Astrocyte (in vitro differentiated cells and primary cell): ENCODE measurements around the gene DIP2C. TPM values are rescaled to one million over a fixed set of nuclear protein-coding genes. Genes with fewer than 3 reads are reported as not detected.

ENCODE experiments used
- DNase-seq: peaks from one replicate; pipeline ENCODE4 v3.0.0-alpha.2; 2010; ENCODE audit warnings: low read depth
- FAIRE-seq: peaks from 2 replicates; lab custom pipeline; 2011; peaks lifted over from hg19 to GRCh38; lab: Jason Lieb, UNC
- H2AFZ ChIP-seq: 2 replicates; pipeline ENCODE4 v1.6.0; 2012; ENCODE audit warnings: low read depth, low read length, inconsistent platforms
- H3K27ac ChIP-seq: 2 replicates; pipeline ENCODE4 v1.5.1; 2011; ENCODE audit warnings: low read depth, low read length, inconsistent platforms
- H3K27me3 ChIP-seq: 2 replicates; pipeline ENCODE4 v1.6.0; 2011; ENCODE audit warnings: low read length, inconsistent platforms; ENCODE audit not compliant: insufficient read depth
- H3K36me3 ChIP-seq: 2 replicates; pipeline ENCODE4 v1.5.1; 2011; ENCODE audit warnings: low read length, inconsistent platforms; ENCODE audit not compliant: insufficient read depth
- H3K4me1 ChIP-seq: 2 replicates; pipeline ENCODE4 v1.5.1; 2011; ENCODE audit warnings: low read length, inconsistent platforms; ENCODE audit not compliant: insufficient read depth
- H3K4me2 ChIP-seq: 2 replicates; pipeline ENCODE4 v1.6.0; 2012; ENCODE audit warnings: low read length, inconsistent platforms
- H3K4me3 ChIP-seq: 2 replicates; pipeline ENCODE4 v1.5.1; 2011; ENCODE audit warnings: low read depth, mild to moderate bottlenecking, low read length, inconsistent platforms; ENCODE audit not compliant: insufficient read depth
- H3K79me2 ChIP-seq: 2 replicates; pipeline ENCODE4 v1.6.0; 2012; ENCODE audit warnings: mild to moderate bottlenecking, low read length, inconsistent platforms; ENCODE audit not compliant: insufficient read depth
- H3K9ac ChIP-seq: 2 replicates; pipeline ENCODE4 v1.6.0; 2012; ENCODE audit warnings: mild to moderate bottlenecking, low read length, inconsistent platforms
- H3K9me3 ChIP-seq: 2 replicates; pipeline ENCODE4 v1.5.1; 2012; ENCODE audit warnings: low read depth, mild to moderate bottlenecking, low read length, inconsistent platforms; ENCODE audit not compliant: insufficient read depth
- H4K20me1 ChIP-seq: 2 replicates; pipeline ENCODE4 v1.6.0; 2012; ENCODE audit warnings: low read length, inconsistent platforms; ENCODE audit not compliant: insufficient read depth
- H3K27ac Mint-ChIP-seq: one replicate; pipeline ENCODE4 v1.8.0; 2021; ENCODE audit warnings: mild to moderate bottlenecking, mixed read lengths; ENCODE audit not compliant: unreplicated experiment
- H3K27me3 Mint-ChIP-seq: one replicate; pipeline ENCODE4 v1.8.0; 2021; ENCODE audit warnings: low read depth, mixed read lengths; ENCODE audit not compliant: unreplicated experiment
- H3K36me3 Mint-ChIP-seq: one replicate; pipeline ENCODE4 v1.8.0; 2021; ENCODE audit warnings: low read depth, mixed read lengths; ENCODE audit not compliant: unreplicated experiment
- H3K4me1 Mint-ChIP-seq: one replicate; pipeline ENCODE4 v1.8.0; 2021; ENCODE audit warnings: low read depth, mixed read lengths; ENCODE audit not compliant: unreplicated experiment
- H3K4me3 Mint-ChIP-seq: one replicate; pipeline ENCODE4 v1.8.0; 2021; ENCODE audit warnings: mild to moderate bottlenecking, moderate library complexity, mixed read lengths; ENCODE audit not compliant: unreplicated experiment
- H3K9me3 Mint-ChIP-seq: one replicate; pipeline ENCODE4 v1.8.0; 2021; ENCODE audit warnings: mild to moderate bottlenecking, mixed read lengths; ENCODE audit not compliant: unreplicated experiment
- CTCF ChIP-seq: IDR thresholded peaks from 2 replicates; pipeline ENCODE4 v1.5.1; 2011; ENCODE audit warnings: low read depth, mild to moderate bottlenecking, inconsistent platforms, low read length, moderate library complexity; ENCODE audit not compliant: insufficient read depth
- EZH2 ChIP-seq: IDR thresholded peaks from 2 replicates; pipeline ENCODE4 v1.6.1; 2012; ENCODE audit warnings: mild to moderate bottlenecking, low read length, inconsistent platforms; ENCODE audit not compliant: insufficient read depth
- total RNA-seq: library from RNA; stranded (reverse); gene quantifications from 2 replicates; pipeline ENCODE4 v1.2.1, GENCODE V29; 2021

Gene DIP2C
- total RNA-seq, 1 donor from 2014 or later: 27.3 TPM

- Histone ChIP-seq H3K4me1 (peaks cover 6% of the 10 kb centered on the region), H3K9ac (no peak overlapping the region), H3K27ac (no peak overlapping the region), H3K9me3 (no peaks in the 10 kb centered on the region), H3K4me3 (no peak overlapping the region), H3K36me3 (no peaks in the 10 kb centered on the region), H4K20me1 (peaks cover 87% of the 10 kb centered on the region), H3K27me3 (no peaks in the 10 kb centered on the region), H2AFZ (no peak overlapping the region), H3K79me2 (peaks cover 85% of the 10 kb centered on the region), H3K4me2 (no peak overlapping the region)
- Mint-ChIP-seq H3K4me1 (peaks cover 38% of the 10 kb centered on the region), H3K27ac (peak overlapping the region; percentile 3), H3K27me3 (no peaks in the 10 kb centered on the region), H3K36me3 (no peaks in the 10 kb centered on the region), H3K9me3 (no peaks in the 10 kb centered on the region), H3K4me3 (no peak overlapping the region)
- TF ChIP-seq EZH2 (no peak), CTCF (no peak)
- FAIRE-seq: no peak
- no peak for DNase-seq
Observed at GRCh38 chr10:555281-555680, 134.2 kb downstream of the DIP2C start.

GRCh38 chr10:554182-554848 is 135.2 kb downstream of the DIP2C start:
- Histone ChIP-seq H3K4me3 (no peak overlapping the region), H3K79me2 (peaks cover 85% of the 10 kb centered on the region), H2AFZ (no peak overlapping the region), H4K20me1 (peaks cover 87% of the 10 kb centered on the region), H3K27ac (no peak overlapping the region), H3K4me1 (peaks cover 3% of the 10 kb centered on the region), H3K9me3 (no peaks in the 10 kb centered on the region), H3K9ac (no peak overlapping the region), H3K27me3 (no peaks in the 10 kb centered on the region), H3K36me3 (no peaks in the 10 kb centered on the region), H3K4me2 (no peak overlapping the region)
- no peaks in the 10 kb centered on the region for H3K36me3 Mint-ChIP-seq
- FAIRE-seq: peak; percentile 84
- H3K27me3 Mint-ChIP-seq: no peaks in the 10 kb centered on the region
- no peaks in the 10 kb centered on the region for H3K9me3 Mint-ChIP-seq
- peaks cover 38% of the 10 kb centered on the region for H3K4me1 Mint-ChIP-seq
- peak; percentile 23 for DNase-seq
- H3K27ac Mint-ChIP-seq: no peak overlapping the region
- H3K4me3 Mint-ChIP-seq: no peak overlapping the region
- TF ChIP-seq CTCF: no peak
- TF ChIP-seq EZH2: no peak

- peaks cover 3% of the 10 kb centered on the region for H3K36me3 Mint-ChIP-seq
- H3K27ac Mint-ChIP-seq: no peak overlapping the region
- H3K9ac ChIP-seq: no peak overlapping the region
- peaks cover 36% of the 10 kb centered on the region for H3K4me1 Mint-ChIP-seq
- no peak overlapping the region for H2AFZ ChIP-seq
- no peak for DNase-seq
- no peak for FAIRE-seq
- no peak overlapping the region for H3K4me2 ChIP-seq
- H3K9me3 Mint-ChIP-seq: peaks cover 2% of the 10 kb centered on the region
- peaks cover 80% of the 10 kb centered on the region for H3K79me2 ChIP-seq
- H3K27me3 ChIP-seq: no peaks in the 10 kb centered on the region
- no peaks in the 10 kb centered on the region for H3K27me3 Mint-ChIP-seq
- H3K9me3 ChIP-seq: no peaks in the 10 kb centered on the region
- H3K4me3 ChIP-seq: no peak overlapping the region
- no peaks in the 10 kb centered on the region for H3K36me3 ChIP-seq
- no peak for TF ChIP-seq EZH2
- no peak for TF ChIP-seq CTCF
- H3K4me3 Mint-ChIP-seq: no peak overlapping the region
- peaks cover 3% of the 10 kb centered on the region for H3K4me1 ChIP-seq
- no peak overlapping the region for H3K27ac ChIP-seq
- H4K20me1 ChIP-seq: peaks cover 87% of the 10 kb centered on the region
Observed at GRCh38 chr10:553233-553632, 136.2 kb downstream of the DIP2C start.
